GM19025 (cell line): Measurements from ENCODE around the gene IL20RB.
"Not testable (repeated sequence)": the region's sequence is repeated elsewhere in the genome, so short reads cannot be mapped to it uniquely, and the experiment has no call there.

ENCODE experiments used
- ATAC-seq: cut with Tn5 transposase; IDR thresholded peaks from one replicate; pipeline ENCODE4 v1.9.1; 2021; ENCODE audit warnings: mild to moderate bottlenecking, low read depth, moderate library complexity; ENCODE audit not compliant: unreplicated experiment

The IL20RB gene

GRCh38 chr3:136943436-136943835 lies 14.3 kb upstream of the IL20RB start:
- no peak for ATAC-seq

GRCh38 chr3:136946978-136947377 lies 10.8 kb upstream of the IL20RB start:
- no peak for ATAC-seq

GRCh38 chr3:136947477-136947876 lies 10.3 kb upstream of the IL20RB start:
- ATAC-seq, result no peak

DNA sequence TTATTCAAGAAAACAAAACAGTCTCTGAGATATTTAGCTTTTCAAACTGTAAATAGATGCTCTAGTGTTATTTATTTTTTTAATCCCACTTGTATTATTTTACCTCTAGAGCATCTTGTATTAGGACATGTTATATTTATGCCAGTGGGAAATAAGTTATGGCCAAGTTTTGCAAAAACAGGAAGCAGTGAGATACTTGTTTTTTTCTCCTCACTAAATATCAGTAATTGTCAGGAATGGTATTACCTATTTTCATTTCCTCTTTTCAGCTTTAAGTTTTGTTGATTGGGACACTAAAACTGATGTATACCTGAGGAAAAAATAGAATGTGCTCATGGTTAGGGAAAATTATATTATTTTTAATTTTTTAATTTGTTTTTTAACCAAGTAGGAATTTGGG lies 8.6 kb upstream of the IL20RB start:
- no peak for ATAC-seq

- no peak for ATAC-seq
Measured at GRCh38 chr3:136949708-136950107, 8.1 kb upstream of the IL20RB start.

DNA sequence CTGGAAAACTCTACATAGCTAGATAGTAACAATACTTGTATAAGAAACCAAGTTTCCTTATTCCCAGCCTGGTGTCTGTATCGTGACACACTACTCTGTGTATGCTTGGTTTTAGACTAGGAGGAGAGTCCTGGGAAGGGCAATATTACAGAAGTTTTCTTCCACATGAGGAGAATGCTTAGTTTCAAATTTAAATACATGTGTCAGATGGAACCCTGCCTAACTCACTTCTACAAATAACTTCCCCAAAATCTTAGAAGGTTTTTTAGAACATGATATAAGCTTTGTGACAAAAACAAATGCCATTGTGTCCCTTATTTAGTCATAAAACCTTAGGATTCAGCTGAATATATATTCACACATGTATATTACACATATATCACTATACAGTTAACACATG lies 7.2 kb upstream of the IL20RB start:
- no peak for ATAC-seq

- ATAC-seq, result no peak
Measured at GRCh38 chr3:136952292-136952691, 5.5 kb upstream of the IL20RB start.

DNA sequence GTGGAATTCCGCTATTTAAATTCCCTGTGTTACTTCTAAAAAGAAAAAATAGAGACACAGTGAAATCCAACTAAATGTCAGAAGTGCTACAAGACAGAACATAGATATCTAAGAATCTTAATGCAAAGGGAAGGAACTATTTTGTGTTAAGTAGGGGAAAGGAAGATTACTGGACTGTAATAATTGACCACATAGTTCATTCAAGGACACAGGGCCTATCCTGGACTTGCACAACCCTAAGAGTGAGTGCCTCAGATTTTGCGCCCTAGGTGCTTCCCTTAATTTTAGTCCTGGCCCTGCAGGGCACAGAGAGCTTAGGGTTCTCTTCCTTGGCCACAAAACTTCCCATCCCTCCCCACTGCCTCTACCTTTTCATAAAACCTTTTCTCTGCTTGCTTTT lies 3.5 kb upstream of the IL20RB start:
- no peak for ATAC-seq

DNA sequence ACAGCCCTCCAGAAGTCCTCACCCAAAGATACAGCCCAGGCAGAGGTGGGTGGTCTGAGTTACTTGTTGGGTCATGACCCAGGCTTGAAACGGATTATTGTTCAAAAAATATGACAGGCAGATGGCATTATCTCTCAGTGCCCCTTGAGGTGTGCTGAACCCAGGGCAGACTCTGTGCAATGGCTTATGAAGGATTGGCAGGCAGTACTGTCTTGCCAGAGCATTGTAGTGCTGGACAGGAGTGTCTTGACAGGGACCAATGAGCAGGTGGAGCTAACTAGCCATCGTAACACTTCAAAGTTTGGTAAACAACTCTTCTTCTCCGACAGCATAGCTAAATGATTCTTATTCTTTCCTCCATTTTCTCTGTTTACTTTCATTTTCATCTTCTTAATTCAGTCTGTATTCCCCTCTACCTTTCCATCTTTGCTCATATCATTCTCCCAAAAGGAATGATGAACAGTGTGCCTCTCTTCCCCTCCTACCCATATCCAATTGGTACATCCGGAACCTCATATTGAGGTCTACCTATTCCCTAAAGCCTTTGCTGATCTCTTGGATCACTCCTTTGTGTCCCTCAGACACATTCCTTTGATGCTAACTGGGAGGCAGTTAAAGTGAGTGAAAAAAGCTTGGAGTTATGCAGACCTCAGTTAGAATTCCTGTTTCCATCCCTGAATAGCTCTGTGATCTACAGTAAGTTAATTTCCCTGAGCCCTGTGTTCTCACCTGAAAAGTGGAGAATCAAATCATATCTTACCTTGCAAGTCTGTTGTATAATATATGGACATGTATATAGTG lies 2.6 kb upstream of the IL20RB start:
- ATAC-seq, result no peak

DNA sequence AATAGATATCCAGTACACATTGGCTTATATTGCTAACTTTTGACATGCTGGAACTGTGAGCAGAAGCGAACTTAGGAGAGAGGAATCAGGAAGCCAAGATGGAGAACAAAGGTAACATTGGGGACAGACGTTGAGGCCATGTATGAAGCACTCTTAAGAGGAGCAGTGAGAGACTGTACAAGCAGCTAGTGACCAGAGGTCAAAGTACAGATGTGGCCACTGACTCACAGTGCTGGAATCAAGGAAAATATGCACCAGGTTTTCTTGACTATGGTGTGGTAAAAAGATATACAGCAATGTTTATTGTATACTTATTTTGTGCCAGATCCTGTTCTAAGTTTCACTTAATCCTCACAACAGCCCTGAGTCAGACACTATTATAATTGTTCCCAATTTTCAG lies 2.0 kb upstream of the IL20RB start:
- no peak for ATAC-seq

DNA sequence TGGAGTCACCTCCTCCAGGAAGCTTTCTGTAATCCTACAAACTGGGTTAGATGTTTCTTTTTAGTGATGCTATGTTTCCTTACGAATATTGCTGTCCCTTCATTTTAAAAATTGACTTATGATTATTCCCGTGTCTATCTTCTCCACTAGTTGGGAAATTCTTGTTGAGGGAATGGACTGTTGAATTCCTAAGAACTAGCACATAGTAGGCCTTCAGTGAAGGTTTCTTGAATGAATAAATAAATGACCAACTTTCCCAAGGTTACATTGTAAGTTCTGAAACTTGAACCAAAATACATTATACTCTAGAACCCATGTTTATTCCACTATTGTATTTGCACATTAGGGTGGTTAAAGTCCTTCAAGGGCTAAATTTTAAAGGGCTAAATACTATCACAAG lies 812 bp upstream of the IL20RB start:
- ATAC-seq, result no peak

DNA sequence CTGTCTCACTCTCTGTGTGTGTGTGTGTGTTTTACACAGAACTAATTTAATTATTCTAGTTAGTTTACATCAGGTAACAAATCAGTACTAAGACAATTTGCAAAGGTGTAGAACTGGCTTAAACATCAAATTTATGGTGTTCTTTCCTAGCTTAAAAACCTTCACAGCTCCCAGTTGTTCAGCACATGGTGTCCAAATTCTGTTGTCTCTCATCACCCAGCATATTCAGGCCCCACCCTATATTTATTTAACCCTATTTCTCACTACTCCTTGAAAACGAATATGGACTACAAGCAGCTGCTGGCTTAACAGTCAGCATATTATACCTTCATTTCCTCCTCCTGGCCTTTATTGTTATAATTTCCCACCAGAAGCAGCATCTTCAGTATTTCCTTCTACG lies 1.2 kb downstream of the IL20RB start:
- ATAC-seq, result no peak

GRCh38 chr3:136959599-136959998 lies 1.8 kb downstream of the IL20RB start:
- ATAC-seq, result no peak

DNA sequence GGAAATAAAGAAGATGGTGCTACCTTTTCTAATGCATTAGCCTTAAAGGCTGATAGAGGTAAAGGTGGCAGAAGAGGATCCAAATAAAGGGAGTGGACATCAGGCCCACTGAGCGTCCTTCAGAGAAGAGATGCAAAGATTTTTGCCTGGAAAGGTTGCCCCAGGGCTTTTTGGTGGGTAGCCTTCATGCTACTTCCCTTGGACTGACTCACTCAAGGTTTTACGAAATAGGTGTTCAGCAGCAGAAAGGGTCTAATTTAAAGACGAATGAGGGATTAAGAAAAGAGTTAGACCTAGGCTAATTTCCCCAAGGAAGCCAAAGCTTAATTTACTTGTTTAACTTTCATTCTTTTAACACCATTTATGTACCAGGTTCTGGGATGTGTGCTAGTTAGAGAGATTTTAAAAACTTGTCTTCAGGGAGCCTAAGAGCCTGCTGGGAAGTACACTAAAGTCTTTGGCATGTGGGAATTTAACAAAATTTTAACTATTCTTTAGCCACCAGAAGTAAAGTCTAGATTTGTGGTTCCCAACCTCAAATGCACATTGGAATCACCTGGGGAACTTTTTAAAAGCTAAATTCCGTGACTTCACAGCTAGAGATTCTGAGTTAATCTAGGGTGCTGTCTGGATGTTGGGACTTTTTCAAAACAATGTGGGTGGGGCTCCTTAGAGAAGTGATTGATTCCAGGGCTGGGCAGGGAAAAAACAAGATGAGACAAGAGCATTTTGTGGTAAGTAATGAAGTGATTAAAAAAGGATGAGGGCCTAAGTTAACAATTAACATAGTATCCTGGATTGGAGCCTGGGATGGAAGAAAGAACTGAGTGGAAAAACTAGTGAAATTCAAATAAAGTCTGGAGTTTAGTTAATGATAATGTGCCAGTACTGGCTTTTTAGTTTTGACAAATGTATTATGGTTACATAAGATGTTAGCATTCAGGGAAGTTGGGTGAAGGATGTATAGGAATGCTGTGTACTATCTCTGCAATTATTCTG lies 3.4 kb downstream of the IL20RB start:
- ATAC-seq, result no peak

DNA sequence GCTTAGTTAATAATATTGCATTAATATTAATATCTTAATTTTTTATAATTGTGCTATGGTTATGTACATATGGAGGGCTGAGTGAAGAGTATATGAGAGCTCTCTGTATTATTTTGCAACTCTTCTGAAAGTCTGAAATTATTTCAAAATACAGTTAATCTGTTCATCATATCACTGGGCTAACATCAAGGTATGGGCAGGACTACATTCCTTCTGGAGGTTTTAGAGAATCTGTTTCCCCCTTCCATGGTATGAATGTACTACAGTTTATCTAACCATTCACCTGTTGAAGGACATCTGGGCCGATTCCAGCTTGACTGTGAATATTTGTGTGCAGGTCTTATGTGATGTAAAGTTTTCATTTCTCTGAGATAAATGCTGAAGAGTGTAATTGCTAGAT lies 5.1 kb downstream of the IL20RB start:
- ATAC-seq, result no peak

DNA sequence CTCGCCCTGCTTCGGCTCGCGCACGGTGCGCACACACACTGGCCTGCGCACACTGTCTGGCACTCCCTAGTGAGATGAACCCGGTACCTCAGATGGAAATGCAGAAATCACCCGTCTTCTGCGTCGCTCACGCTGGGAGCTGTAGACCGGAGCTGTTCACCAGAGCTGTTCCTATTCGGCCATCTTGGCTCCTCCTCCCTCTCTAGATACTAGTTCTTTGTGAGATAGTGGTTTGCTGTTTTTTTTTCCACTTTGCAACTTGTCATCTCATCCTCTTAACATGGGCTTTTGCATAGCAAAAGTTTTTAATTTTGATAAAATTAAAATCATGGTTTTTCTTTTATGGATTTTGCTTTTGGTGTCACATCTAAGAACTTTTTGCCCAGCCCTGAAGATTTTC lies 11.8 kb downstream of the IL20RB start:
- ATAC-seq, result not testable (repeated sequence)

- ATAC-seq, result no peak
Measured at GRCh38 chr3:136973352-136973751, 15.6 kb downstream of the IL20RB start.

DNA sequence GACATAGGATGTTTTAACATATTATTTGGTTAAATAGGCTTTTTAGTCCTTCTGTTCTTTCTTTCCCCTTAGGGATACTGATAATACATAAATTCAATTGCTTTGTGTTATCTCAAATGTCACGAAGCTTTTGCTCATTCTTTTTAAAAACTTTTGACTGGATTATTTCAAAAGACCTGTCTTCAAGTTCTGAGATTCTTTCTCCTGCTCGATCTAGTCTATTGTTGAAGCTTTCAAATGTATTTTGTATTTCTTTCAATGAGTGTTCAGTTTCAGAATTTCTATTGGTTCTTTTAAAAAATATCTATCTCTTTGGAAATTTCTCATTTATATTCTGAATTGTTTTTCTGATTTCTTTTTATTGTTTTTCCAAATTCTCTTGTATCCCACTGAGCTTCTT lies 16.9 kb downstream of the IL20RB start:
- ATAC-seq, result no peak

GRCh38 chr3:136979204-136979603 lies 21.4 kb downstream of the IL20RB start:
- ATAC-seq, result no peak

DNA sequence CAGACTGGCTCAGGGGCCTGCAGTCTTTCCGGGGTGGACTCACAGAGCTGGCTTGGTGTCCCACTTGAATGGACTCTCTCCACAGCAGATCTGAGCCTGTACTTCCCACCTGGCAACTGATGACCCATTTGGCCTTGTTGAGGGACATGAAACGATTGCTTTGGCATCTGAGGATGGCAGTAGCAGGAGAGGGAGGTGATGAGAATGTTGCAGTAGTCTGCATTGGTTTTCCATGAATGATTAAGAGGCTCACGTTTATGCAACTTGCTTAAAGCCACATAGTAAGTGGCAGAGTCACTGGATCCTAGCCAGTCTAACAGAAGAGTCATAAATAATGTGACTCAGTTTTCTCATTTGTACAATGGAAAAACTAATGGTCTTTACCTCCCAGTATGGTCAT lies 21.9 kb downstream of the IL20RB start:
- ATAC-seq, result no peak

GRCh38 chr3:136982033-136982432 lies 24.2 kb downstream of the IL20RB start:
- no peak for ATAC-seq
